NCI-H69 (cell line): ENCODE measurements around the gene WDR27.
"Not testable (repeated sequence)": the region's sequence is repeated elsewhere in the genome, so short reads cannot be mapped to it uniquely, and the experiment has no call there.

Experiments
- DNase-seq: peaks from one replicate; lab custom pipeline; 2025; lab: John Stamatoyannopoulos, UW

Gene WDR27

DNA sequence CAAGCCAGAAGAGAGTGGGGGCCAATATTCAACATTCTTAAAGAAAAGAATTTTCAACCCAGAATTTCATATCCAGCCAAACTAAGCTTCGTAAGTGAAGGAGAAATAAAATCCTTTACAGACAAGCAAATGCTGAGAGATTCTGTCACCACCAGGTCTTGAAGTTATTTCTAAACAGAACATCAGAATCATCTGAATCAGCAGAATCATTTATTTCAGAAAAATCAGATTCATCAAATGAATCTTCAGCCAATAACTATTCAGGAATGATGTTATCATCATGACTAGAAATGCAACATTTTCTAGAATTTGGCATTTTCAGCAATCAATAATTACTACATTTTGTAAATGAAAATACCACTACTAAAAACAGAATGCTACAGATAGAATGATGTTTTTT lies 100.7 kb downstream of the WDR27 start:
- DNase-seq, result not testable (repeated sequence)

GRCh38 chr6:169592558-169592957 lies 109.3 kb downstream of the WDR27 start:
- no peak for DNase-seq

DNA sequence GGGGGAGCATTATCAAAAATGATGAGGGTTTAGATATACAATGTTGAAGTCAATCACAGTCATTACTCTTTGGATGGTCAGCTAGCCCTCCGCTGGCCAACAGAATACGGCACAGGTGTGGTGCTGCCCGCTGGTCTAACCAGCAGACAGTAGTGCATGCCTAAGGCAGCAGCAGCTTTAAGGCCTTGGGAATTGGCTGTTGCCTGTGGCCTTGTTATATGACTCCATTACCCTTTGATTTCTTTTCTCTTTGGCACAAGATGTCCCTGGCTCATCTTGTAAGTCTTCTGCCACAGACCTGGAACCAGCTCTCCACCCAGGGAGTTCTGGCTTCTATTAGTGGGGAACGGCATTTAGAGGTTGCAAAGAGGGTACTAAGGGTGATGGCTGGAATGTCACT lies 110.2 kb downstream of the WDR27 start:
- DNase-seq, result no peak

- DNase-seq, result no peak
Observed at GRCh38 chr6:169590376-169590939, 111.4 kb downstream of the WDR27 start.

GRCh38 chr6:169589699-169590257 lies 112.1 kb downstream of the WDR27 start:
- no peak for DNase-seq

DNA sequence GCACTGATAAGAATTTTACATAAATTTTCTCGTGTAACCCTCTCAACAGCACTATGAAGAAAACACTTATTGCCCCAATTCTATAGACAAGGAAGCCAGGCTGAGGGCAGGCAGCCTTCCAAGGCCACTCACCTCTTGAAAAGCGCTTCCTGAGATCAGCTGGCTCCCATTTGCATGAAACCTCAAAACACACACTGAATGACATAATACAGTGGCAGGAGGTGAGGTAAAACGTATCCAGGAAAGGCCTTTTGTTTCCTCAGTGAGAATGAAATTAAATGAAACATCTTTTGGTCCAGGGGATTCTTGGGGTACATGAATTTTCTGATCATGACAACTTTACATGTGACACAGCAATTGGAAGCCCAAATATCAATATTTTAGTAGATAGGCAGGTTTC lies 112.5 kb downstream of the WDR27 start:
- no peak for DNase-seq

DNA sequence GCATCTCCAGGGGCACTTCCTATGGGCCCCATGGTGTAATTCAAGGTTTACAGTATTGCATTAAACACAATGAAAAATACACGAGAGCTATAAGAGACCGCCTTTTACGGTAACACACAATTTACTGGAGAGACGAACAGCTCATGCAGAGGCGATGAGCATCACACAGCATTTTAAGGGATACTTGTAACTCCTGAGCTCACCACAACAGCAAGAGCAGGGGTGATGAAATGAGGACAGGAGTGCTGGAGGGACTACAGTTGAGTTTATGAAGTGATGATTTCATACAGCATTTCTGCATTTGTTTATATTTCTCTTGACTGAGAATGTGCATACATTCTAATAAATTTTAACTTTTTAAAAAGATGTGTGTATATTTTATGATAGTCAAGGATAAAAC lies 113.9 kb downstream of the WDR27 start:
- DNase-seq, result no peak

GRCh38 chr6:169583886-169584541 lies 117.8 kb downstream of the WDR27 start:
- no peak for DNase-seq

DNA sequence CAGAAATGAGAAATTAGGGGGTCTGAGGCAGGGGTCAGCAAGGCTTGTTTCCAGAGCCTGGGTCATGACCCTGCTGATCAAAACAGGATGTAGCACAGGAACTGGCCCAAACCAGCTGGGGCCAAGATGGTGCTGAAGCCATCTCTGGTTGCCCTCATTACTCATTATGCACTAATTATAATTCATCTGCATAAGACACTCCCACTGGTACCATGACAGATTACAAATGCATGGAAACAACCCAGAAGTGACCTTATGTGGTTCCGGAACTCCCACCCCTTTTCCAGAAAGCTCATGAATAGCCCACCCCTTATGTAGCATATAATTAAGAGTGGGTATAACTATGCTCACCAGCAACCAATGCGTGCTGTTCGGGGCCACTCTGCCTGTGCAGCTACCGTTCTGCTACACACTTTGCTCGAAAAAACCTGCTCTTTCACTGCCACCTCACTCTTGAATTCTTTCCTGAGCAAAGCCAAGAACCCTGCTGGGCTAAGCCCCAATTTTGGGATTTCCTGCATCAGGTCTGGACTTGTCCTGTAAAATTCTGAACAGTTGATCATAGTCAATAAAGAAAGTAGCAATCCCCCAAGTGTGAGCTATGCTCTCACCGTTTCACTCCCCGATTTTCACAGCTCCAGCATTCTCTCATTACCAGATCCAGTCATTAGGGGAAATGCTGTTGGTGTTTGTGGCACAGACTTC lies 122.3 kb downstream of the WDR27 start:
- DNase-seq, result no peak

DNA sequence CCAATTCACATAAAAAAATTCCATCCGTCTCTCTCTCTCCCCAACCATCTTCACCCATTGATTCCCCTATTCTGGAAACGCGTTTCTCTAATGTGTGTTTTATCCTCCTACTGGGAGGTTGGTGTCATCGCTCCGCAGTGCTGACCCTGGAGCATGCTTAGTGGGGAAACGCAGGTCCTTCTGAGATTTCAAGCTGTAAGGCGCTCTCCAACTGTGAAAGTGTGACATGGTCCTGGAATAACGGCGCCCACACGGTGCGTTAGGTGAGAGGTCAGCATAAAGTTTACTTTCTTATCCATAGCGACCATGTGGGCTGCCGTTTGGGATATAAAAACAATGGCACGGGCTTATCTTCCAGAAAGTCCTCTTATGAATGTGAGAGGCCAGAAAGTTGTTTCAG lies 123.9 kb downstream of the WDR27 start:
- DNase-seq, result no peak

DNA sequence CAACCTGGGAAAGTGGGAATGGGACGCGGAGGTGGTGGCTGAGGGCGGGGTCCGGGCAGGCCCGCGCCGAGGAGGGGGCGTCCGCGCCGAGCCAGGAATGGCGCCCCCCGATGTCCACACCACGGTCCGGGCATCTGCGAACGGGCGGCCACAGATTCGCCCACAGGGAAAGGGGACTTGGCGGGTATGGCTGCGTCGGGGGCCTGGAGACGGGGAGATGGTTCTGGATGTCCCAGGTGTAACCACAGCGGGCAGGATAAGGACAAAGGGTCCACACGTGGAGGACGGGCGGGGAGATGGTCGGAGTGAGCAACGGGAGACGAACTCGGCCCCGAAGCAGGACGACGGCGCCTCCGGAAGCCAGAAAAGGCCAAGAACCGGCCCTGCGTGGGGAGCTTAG lies 124.6 kb downstream of the WDR27 start:
- no peak for DNase-seq

DNA sequence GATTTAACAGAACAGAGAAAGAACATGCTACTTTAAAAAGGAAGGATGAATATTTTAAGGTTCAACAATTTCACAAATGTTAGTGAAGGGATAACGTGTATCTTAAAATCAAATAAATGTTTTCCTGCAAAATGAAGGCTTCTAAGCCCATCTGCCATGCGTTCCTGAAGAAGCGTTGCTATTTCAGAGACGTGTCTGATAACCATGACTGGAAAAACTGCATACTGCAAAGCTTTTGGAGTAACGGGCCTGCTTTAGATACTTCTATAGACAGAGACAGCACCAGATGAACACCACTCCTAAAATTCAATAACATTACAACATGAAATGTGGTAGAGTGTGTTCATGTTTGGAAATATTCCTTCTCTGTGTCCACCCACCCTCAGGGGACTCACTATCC lies 126.0 kb downstream of the WDR27 start:
- DNase-seq, result no peak

GRCh38 chr6:169575365-169575764 lies 126.5 kb downstream of the WDR27 start:
- DNase-seq, result no peak

- DNase-seq, result no peak
Observed at GRCh38 chr6:169574420-169574819, 127.4 kb downstream of the WDR27 start.

DNA sequence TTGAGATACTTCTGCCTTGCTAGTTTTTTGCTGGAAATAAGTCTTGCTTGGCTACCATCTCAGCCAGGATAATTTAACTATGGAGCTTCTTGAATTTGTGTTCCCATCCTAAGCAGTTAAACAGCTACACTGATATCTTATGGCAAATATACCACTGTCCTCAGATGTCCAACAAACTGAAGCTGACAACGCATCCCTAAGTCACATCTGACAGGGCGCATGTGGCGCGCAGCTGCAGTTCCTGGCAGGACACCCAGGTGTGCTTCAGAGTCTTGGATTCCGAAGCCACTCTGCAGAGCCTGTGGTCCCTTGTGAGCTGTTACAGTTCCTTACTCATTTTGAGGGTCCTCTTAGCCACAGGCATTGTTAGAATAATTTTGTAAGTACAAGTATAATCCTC lies 127.9 kb downstream of the WDR27 start:
- no peak for DNase-seq

- DNase-seq, result no peak
Observed at GRCh38 chr6:169571123-169571962, 130.5 kb downstream of the WDR27 start.

DNA sequence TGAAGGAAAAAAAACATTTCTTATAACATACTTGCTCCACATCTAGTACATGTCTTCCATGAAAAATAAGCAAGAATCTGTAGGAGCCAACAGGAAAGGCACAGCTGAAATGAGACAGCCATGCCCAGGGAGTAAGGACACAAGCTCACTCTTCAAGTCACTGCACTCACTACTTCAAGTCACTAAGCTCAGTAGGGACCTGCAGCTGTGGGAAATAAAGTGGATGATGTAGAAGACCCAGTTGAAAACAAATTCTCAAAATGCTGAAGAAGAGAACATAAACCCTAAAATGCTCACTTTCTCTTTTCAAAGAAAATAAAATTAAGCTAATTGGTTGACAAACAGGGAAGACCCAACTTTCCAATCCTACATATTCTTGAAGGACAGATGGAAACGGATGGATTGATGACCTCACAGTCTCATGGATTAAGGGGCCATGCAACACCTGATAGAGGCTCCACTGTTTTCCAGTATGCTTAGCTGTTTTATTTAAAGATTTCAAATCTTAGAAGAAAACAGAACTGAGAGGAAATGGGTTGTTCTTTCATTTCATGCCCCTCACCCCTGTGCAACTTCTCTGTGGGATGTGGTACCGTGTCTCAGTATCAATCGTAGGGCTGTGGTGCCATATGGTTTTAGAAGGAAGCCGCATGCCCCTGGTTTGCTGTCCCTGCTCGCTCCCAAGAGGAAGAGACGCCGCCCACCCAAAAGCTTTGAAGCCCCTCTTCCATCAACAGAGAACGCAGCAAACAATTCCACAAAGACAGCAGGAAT lies 133.3 kb downstream of the WDR27 start:
- DNase-seq, result no peak

DNA sequence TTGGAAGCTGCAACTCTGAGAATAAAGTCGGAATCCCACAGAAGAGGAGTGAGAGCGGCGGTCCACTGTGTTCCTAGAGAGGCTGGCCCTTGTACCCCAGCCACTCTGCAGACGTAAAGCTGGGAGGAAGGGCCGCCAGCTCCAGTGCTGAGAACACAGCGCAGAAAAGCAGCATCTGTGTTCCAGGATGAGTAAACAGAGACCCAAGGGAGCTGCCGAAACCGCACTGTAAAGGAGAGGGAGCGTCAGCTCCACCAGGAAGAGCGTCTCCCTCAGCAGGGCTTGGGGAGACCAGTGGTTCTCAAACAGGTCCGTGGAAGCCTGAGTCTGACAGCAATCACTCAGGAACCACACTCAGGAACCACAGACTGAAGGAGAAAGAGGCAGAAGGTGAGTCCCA lies 134.0 kb downstream of the WDR27 start:
- no peak for DNase-seq

DNA sequence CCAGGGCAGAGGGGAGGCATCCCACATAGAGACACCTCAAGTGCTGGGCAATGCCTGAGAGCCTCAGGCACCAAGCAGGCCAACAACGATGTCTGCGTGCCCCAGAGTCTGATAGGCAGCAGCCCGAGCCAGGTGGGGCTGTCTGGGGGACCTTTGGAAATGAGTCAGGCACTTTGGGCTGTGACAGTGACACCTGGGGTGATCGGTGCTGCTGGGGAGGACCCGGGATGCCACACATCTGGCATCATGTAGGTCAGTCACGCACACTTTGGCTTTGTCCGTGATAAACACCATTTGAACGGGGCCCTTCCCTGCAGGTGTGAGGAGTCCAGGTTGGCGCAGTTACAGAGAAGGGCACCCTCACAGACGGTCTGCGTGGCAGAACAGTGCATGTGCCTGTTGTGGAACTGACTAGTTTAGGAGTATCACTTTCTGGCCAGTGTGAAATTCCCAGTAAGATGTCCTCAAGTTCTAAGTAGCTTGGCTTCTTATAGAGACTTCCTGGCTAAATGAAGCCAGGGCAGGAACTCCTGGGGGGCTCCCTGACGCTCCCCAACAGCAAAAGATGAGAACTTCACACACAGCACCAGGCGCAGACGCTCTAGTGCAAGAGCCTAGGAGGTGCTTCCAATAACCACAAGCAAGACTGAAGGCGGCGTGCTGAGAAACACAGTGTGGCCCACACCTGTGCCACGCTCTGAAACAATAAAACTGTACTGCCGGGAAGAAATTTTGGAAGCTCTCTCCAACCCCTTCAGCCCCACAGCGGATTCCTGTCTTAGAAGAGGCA lies 134.7 kb downstream of the WDR27 start:
- no peak for DNase-seq

- no peak for DNase-seq
Observed at GRCh38 chr6:169566319-169566718, 135.5 kb downstream of the WDR27 start.
